ENCODE data around the gene TRIM71.
"Not testable (repeated sequence)": the region's sequence is repeated elsewhere in the genome, so short reads cannot be mapped to it uniquely, and the experiment has no call there.

Gene TRIM71

DNA sequence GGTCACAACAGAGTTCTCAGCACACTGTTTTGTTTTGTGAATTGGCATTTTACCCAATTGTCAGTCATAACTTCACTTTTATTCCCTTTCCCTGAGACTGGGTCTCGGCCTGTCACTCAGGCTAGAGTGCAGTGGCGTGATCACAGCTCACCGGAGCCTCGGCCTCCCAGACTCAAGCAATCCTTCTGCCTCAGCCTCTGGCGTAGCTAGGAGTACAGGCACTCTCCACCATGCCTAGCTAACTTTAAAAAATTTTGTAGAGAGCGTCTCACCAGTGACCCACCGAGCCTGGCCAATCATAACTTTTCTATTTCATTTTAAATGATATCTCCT, 26.5 kb downstream of the TRIM71 start:
- no peak for DNase-seq

DNA sequence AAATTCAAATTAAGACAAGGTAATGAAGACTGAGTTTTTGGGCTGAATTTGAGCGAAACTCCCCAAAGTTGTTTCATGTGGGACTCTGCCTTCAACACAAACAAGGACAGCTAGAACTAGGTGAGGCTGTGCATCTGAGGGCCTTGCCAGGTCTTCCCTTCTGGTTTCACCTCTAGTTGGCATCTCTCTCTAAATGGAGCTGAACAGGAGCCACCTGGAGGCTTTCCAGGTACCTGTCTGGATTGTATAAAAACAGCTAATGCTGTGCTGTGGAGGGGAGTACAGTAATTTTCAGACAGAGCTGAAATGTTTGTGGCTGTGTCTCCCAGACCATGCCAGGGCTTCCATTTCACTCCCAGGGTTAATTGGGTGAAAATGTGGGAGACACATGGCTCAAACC, 27.1 kb downstream of the TRIM71 start:
- no peak for DNase-seq

DNA sequence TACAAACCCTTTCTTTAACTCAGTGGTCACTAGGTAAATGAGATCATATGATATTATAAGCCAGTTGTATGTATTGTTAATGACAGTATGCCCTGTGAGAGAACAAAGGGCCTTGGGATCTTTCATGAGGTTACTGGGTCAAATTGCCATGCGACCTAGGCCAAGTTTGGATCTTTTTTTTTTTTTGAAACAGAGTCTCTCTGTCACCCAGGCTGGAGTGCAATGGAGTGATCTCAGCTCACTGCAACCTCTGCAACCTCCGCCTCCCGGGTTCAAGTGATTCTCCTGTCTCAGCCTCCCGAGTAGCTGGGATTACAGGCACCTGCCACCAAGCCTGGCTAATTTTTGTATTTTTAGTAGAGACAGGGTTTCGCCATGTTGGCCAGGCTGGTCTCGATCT, 27.7 kb downstream of the TRIM71 start:
- DNase-seq = not testable (repeated sequence)

DNA sequence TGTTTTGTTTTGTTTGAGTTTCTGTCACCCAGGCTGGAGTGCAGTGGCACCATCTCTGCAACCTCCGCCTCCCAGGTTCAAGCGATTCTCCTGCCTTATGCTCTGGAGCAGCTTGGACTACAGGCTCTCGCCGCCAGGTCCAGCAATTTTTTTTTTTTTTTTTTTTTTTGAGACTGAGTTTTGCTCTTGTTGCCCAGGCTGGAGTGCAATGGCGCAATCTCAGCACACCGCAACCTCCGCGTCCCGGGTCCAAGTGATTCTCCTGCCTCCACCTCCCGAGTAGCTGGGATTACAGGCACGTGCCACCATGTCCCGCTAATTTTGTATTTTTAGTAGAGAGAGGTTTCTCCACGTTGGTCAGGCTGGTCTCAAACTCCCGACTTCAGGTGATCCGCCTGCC, 29.2 kb downstream of the TRIM71 start:
- not testable (repeated sequence) for DNase-seq

DNA sequence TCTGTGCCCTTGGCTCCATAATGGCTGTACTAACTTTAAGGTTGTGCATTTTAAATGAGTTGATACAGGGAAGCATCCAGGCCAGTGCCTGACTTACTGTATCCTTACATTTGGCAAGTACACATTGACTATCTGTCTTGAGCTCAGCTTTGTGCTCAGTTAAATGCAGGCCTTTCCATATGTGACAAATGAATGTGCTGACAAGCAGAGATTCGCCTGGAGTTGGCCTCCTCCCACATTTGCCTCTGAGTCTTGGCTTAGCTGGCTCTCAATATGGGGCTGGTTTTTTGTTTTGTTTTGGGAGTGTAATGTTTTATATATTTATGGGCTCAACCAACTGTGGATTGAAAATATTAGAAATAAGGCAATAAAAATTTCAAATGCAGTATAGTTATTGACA, 29.7 kb downstream of the TRIM71 start:
- DNase-seq = no peak

DNA sequence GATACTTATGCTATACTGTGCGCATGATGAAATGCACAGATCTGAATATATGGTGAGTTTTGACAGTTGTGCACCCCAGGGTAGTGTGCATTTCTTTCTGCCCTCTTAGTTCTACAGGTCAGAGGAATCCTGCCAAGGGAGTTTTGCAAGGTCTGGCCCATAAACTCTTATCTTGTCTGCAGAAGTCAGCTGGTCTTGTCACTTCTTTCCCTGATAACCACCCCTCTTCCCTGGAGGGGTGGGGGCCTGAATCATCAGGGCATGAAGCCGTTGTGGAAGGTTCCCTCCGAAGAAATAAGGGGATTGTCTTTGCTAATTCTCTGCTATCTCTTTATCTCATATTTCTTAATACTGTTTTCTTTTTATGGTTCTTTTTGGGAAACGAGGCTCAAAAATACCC, 30.4 kb downstream of the TRIM71 start:
- DNase-seq = no peak

DNA sequence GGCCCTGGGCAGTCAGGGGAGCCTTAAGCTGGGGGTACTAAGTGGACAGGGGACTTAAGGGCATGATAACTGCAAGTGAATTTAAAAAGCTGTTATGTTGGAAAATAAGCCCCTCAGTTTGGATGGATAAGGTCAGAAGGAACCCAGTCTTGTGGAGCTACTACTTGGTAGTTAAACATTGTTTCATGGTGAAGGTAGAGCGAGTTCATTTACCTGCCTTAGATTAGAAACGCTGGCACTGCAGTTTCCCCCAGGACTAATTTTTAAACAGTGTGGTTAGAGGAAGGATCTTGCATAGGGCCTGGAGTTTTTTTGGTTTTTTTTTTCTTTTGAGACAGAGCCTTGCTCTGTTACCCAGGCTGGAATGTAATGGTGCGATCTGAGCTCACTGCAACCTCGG, 31.2 kb downstream of the TRIM71 start:
- DNase-seq = no peak

DNA sequence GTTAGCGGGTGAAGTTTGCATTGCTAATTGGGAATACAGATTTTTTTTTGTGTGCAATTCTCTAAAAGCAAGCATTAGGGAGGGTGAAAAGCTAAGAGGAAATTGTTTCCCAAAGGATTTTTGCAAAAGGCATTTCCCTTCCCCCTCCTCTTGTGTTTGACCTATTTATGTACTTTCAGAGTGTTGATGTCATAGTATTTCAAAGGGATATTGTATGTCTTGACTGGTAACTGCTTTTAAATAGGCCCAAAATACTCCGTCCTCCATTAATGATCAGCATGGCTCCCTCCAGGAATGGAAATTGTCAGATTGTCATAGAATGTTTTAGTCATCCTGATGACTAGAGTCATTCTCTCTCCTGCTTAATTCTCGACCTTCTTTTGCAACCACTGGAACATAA, 32.4 kb downstream of the TRIM71 start:
- DNase-seq = no peak

DNA sequence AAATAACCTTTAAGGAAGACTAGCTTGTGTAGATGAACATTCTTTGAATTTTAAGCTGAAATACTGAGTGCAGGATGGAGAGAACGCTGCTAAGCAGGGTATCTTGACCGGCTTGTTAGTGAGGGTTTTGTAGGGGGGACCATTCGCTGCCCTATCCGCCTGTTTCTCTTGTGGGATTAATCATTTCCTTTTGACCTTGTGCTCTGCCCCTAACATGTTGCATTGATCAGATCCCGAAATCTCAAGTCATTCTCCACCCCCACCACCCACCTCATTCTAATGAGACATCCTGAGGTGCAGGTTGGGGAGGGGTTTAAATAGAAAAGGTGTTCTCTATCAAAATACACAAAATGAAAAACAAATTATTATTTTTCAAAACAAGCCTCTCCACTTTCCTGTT, 32.8 kb downstream of the TRIM71 start:
- DNase-seq = no peak

DNA sequence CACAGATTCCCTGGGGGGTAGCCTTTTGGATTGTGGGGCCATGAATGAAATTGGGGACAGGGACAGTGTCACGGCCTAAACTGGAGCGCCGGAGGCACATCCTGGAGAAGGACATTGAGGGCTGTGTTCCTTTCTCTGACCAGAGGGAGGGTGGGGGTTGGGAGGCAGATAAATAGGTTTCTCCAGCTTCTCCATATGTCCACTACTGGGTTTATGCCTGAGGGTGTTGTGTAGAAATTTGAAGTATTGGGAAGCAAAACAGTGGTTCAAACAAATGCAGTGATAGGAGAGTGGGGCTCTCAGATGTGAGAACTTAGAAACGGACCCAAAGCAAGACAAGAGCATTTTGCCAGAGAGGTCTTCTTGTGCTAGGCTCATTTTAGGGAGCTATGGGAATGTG, 34.3 kb downstream of the TRIM71 start:
- DNase-seq = no peak

DNA sequence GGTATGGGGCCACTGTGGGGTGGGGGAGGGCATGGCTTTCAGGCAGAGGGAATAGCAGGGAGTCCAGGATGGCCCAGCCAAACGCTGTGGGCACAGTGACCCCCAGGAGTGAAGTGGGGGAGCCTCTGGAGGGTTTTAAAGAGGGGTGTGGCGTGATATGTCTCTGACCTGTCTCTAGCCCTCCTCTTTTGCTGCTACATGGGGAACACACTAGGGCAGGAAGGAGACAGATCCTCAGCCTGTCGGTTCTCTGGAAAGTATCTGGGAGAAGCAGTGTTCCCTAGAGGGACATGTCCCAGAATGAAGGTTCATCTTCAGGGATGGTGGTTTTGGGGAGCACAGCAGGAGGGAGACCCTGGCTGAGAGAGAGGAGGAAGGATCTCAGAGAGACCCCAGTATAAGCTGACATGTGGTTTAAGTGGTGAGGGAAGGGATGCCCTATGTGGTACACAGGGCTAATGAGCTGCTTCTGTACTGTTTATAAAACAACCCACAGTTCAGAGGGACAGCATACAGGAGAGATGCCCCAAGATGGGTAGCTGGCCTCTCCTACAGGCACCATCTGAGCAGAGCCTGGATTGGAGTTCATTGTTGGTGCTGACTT, 37.7 kb downstream of the TRIM71 start:
- no peak for DNase-seq

DNA sequence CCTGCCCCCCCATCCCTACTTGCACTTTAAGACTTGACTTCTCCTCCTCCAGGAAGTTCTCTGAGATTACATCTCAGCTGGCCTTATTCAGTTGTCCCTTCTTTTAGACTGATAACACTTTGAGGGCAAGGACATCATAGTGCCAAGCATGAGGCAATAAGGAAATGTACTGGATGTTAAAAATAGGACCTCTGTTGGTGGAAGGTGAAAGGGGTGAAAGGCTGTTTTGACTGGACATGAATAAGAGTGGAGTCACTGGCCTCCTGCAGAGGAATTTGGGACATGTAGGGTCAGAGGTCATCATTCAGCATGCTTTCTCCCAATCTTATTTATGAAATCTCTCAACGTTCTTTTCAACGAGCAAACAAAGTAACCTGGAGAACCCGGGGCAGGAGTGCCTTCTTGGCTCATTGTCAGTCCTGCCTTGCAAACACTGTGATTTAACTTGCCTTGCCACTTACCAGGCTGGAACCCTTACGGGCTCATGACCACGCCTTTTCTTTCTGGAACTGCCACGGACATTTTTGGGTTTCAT, 38.6 kb downstream of the TRIM71 start:
- no peak for DNase-seq

DNA sequence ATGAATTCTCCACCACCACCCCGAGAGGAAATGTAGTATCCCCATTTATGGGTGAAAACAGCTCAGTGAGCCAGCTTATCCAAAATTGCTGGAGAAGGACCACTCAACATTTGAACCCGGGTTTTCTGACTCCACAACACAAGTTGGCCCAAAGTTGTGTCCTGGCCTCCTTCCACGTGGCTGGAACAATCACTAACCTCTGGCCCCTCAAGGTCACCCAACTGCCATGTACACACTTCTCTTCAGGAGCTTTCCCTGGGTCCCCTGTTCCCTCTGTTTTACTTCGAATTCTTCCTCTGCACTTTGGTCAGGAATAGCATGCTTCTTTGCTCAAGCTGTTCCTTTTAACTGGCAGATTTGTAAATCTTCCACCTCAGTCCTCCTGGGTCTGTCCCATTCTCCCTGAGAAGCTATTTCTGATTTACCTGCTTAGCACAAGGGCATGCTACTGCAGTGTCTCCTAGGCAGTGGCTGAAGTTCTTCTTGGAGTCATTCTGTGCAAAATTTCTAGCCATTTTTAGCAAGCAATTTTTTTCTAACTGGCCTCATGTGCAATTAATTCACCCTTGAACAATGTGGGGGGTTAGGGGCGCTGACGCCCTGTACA, 39.2 kb downstream of the TRIM71 start:
- DNase-seq = no peak

DNA sequence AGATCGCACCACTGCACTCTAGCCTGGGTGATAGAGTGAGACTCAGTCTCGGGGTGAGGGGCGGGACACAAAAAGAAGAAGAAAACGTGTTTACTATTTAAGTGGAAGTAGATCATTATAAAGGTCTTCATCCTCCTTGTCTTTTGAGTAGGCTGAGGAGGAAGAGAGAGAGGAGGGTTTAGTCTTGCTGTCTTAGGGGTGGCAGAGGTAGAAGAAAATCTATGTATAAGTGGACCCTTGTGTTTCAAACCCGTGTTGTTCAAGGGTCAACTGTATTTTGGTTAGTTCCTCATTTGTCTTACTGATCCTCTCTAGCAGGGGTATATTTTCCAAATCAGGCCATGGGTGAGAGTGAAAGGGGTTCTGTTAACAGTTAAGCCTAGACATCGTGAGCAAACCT, 40.1 kb downstream of the TRIM71 start:
- DNase-seq = no peak

DNA sequence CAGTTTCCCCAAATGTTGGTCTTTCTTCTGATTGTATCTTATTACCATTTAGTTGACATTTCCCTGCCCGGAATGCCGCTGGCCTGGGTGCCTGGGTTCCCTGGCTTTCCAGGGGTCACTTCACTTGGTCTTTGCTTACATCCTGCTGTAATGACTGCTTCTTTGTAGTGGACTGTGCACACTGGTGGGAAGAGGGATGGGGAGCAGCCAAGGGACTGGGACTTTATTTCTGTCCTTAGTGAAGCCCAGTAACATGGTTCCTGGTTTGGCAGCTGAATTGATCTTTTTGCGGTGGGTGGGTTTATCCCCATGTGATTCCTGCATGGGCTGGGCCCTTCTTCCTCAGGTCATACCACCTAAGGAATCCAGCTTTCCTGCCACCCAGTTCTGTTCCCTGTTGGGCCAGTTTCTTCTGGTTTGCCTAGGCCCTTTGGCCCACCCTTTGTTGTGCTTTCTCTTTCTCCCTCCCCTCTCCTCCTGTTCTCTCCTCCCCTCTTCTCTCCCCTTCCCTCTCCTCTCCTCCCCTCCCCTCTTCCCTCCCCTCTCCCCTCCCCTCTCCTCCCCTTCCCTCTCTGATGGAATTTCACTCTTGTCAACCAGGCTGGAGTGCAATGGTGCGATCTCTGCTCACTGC, 41.9 kb downstream of the TRIM71 start:
- DNase-seq = no peak

DNA sequence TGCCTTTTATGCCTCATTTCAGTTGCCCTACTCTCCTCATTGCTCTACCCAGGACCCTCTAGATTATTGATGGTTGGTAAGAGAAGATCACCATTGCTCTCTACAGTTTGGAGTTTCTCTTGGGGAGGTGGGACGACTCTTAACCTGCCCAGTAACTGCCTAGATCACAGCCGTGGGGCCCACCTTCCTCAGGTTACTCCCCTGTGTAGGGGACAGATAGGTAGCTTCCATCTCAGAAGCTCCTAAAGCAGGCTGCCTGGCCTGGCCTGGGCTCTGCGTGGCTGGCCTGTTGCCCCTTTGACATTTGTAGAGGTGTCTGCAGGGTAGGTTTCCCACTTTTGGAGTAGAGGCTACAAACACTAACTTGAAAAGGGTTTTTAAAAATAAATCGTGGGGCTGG, 42.7 kb downstream of the TRIM71 start:
- DNase-seq = no peak

DNA sequence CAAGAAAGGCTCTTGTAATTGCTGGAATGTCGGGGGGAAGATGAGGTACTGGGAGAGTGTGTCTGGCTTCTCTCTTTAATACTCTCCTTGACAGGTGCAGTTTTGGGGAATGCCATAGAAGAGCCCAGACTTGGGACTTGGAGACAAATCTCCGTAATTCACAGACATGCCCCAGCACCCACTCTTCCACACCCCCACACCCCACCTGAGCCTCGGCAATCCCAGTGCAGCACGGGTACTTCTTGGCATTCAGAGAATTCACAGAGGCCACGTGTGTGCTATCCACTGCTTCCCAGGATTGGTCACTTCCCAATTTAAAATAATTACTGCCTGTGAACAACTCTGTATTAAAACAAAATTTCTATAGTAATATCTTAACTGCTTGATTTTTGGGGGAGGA, 43.9 kb downstream of the TRIM71 start:
- no peak for DNase-seq

DNA sequence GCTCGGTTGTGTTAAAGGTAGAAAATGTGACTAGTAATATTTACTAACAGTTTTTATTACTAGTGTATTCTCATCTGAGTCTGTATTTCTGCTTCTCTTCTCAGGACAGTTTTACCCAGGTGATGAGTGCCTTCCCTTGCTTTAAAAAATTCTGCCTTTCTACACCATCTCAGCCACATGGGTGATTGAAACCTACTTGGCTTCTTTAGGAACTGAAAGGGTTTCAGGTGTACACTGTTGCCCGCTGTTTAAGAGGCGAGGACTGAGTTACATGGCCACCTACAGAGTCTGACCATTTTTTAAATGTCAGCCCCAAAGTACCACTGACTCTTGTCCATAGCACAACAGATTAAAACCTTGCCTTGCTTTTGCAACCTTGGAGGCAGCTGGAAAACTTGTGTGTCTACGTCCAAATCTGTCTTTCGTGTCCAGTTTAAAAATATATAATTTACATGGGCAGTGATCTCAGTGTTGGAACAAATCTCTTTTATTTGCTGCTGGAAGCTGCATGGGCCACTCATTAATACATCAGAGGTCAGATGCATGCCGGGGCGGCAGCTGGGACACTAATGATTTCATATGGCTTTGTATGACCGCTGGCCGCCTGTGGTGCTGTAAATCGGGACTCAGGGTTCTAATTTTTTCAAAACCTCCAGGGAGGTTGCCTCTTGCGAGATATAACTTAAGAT, 44.6 kb downstream of the TRIM71 start:
- DNase-seq = no peak

DNA sequence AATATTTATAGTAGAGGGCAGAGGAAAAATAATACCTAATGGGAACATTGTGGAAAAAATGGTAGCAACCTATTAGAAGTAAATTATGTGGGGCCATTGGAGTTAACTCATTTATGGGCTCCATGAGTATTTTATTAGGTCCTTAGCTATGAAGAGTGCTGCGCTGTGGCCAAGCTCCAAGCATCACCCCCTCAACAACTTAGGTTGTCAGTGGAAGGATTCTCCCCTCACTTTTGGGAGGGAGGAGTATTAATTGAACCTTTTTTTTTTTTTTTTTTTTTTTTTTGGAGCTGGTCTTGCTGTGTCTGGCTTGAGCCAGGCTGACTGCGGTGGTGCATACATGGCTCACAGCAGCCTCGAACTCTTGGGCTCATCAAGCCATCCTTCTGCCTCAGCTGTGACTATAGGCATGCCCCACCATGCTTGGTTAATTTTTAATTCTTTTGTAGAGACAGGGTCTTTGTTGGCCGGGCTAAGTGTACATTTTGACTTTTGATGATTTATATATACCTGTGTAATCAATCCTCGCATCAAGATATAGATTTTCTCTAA, 45.2 kb downstream of the TRIM71 start:
- DNase-seq = no peak

DNA sequence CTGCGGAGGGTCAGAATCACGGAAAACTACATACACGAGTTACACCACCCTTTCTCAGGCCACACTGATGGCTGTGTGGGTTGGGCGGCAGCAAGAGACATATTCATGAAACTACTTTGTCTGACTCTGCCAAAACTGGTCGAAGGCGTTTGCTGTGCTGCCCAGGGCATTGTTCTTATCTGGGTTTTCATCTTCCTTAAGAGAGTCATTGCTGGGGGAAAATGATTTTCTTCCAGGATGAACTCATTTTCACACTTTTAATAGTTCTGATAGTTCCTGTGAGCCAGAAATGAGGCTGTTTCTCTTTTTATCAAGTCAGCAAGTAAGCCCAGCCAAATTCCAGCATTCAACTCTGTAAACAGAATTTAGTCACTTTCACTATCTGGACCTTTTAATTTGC, 47.6 kb downstream of the TRIM71 start:
- no peak for DNase-seq

DNA sequence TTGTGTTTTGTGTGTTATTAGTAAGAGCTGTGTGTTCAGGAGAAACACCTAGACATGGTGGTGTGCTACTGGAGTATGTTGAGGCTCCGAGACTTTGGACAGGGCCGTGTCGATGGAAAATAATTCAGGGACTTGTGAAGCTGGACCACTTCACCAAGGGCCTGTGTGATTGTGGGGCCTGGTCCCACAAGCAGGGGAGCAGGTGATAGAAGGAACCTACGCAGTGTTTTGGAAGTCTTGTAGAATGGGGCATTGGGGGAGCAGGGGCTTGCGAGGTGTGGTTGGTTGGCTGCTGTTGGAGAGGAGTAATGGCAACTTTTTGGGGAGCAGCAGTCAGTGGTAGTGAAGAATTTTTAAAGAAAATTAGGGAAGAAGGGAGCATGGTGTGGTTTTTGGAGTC, 48.7 kb downstream of the TRIM71 start:
- no peak for DNase-seq

DNA sequence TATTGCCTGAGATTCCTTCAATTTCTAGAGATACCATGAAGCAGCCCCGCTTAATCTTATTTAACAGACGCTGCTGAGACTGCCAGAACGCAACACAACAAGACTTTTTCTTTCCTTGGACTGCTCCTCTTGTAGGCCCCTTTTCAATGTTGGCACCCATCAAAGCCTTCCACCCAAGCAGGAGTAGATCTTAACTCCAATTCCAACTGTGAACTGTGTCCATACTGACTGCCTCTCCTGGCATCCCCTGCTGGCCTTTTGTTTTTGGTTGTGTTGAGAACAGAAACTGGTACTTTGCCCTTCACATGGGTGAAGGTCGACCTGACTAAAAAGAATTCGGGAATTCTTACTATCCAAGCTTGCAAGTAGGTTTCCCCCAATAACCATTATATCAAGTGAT, 50.2 kb downstream of the TRIM71 start:
- DNase-seq = no peak

DNA sequence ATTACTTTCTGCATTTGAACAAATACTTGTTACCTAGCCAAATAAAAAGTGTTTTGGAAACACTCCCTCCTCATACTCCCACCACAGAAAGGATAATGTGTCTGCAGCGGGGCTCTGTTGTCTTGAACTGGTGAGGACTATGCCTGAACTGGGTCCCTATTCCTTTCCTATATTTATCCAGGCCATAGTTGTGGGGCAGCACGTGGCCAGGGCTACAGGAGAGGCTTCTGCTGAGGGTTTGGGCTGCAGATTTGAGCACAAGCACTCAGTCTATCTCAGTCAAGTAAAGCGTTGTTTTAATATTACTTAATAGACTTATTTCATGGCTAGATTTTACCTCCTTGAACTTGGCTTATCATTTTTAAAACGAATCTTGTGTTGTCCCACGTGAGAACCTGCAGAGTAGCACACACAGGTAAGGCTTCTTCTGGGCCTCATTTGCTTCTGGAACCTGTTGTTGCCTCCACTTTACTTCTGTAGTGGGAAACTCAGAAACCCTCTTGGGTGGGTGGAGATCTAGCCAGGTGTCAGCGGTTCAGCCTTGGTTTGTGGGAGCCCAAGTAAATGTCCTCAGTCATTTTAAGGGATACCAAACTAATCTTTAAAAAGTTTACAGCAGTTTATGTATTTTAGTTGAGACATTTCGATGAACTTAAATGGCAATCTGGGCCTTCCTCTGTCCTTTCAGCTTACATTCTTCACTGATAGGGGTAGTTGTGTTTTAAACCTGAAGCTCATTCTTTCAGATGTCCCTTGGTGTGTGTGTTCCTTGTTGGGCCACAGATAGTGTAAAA, 51.1 kb downstream of the TRIM71 start:
- no peak for DNase-seq
